ENCODE measurements around the gene TMEM134.
A peak's percentile ranks its signal among the peaks of the same experiment; 100 is the strongest.

DNA sequence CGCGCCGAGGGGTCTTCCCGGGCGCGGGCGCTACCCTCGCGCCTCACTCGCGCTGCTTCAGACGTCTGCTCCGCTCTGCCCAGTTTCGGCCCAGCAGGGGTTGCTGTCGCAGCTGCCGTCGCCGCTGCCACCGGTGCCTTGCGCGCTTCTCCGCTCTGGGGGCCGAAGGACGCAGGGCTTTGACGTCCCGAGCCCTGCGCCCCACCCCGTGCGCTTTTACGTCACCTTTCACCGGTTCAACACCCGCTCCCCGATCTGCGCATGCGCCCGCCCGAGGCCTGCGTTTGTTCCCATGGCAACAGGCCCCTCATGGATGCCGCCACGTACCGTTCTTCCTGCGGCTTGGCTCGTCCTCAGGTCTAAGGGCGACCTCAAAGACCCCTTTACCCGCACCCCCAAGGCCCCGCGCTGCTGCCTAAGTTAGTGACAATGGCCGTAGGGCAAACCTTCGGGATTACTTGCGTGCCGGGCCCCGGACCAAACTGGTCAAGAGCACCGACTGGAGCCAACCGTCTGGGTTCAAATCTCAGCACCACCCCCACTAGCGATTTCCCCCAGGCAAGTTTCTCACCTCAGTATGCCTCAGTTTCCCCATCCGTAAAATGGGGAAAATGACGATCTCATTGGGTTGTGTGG lies 39.6 kb upstream of the TMEM134 start:
- TF ChIP-seq, protein P1, sequence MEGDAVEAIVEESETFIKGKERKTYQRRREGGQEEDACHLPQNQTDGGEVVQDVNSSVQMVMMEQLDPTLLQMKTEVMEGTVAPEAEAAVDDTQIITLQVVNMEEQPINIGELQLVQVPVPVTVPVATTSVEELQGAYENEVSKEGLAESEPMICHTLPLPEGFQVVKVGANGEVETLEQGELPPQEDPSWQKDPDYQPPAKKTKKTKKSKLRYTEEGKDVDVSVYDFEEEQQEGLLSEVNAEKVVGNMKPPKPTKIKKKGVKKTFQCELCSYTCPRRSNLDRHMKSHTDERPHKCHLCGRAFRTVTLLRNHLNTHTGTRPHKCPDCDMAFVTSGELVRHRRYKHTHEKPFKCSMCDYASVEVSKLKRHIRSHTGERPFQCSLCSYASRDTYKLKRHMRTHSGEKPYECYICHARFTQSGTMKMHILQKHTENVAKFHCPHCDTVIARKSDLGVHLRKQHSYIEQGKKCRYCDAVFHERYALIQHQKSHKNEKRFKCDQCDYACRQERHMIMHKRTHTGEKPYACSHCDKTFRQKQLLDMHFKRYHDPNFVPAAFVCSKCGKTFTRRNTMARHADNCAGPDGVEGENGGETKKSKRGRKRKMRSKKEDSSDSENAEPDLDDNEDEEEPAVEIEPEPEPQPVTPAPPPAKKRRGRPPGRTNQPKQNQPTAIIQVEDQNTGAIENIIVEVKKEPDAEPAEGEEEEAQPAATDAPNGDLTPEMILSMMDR (conservative IDR thresholded peaks at IDR 0.05; ENCODE audit: low read depth, low read length), result no peak
- TF ChIP-seq, protein P2, sequence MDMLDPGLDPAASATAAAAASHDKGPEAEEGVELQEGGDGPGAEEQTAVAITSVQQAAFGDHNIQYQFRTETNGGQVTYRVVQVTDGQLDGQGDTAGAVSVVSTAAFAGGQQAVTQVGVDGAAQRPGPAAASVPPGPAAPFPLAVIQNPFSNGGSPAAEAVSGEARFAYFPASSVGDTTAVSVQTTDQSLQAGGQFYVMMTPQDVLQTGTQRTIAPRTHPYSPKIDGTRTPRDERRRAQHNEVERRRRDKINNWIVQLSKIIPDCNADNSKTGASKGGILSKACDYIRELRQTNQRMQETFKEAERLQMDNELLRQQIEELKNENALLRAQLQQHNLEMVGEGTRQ (IDR thresholded peaks at IDR 0.05; ENCODE audit: low read depth, low read length), result peak; percentile 73
- TF ChIP-seq MAZ (IDR thresholded peaks at IDR 0.05; ENCODE audit: borderline replicate concordance, low read depth, low read length), result peak; percentile 97
- no peak for TF ChIP-seq CEBPB (IDR thresholded peaks at IDR 0.05; ENCODE audit: low read depth, low read length)
- TF ChIP-seq MAFK (IDR thresholded peaks at IDR 0.05; ENCODE audit: low read depth, low read length), result no peak
- no peak for TF ChIP-seq RCOR1 (IDR thresholded peaks at IDR 0.05; ENCODE audit: insufficient replicate concordance, low read length)
- peak; percentile 82; the same call in 1 of the 2 replicates for TF ChIP-seq POLR2A (IDR thresholded peaks at IDR 0.05; ENCODE audit: low read depth, low read length)
- TF ChIP-seq RFX5 (IDR thresholded peaks at IDR 0.05; ENCODE audit: low read depth, low read length), result no peak
- TF ChIP-seq RAD21 (IDR thresholded peaks at IDR 0.05; ENCODE audit: low read length), result no peak
- no peak for TF ChIP-seq SMC3 (IDR thresholded peaks at IDR 0.05; ENCODE audit: low read depth, low read length)
- no peak for TF ChIP-seq FOS (IDR thresholded peaks at IDR 0.05; ENCODE audit: low read depth, low read length)
- no peak for TF ChIP-seq NFE2L2 (IDR thresholded peaks at IDR 0.05; ENCODE audit: low read depth, low read length)
- peak; percentile 89 for TF ChIP-seq MXI1 (IDR thresholded peaks at IDR 0.05; ENCODE audit: borderline replicate concordance, low read depth, low read length)
- TF ChIP-seq, protein P3, sequence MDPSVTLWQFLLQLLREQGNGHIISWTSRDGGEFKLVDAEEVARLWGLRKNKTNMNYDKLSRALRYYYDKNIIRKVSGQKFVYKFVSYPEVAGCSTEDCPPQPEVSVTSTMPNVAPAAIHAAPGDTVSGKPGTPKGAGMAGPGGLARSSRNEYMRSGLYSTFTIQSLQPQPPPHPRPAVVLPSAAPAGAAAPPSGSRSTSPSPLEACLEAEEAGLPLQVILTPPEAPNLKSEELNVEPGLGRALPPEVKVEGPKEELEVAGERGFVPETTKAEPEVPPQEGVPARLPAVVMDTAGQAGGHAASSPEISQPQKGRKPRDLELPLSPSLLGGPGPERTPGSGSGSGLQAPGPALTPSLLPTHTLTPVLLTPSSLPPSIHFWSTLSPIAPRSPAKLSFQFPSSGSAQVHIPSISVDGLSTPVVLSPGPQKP (IDR thresholded peaks at IDR 0.05; ENCODE audit: borderline replicate concordance, low read depth, low read length), result no peak

All from IMR-90 (cell line).